K562 (cell line): ENCODE results near the gene FAM83D. TPM values are rescaled to one million over a fixed set of nuclear protein-coding genes. Genes with fewer than 3 reads are reported as not detected.

Source experiments
- CBX8 ChIP-seq: fragments of 200-600 bp; sonication (generic); IDR thresholded peaks from 2 replicates; pipeline ENCODE4 v1.6.1; 2012; ENCODE audit warnings: borderline replicate concordance, mixed run types, low read depth, mild to moderate bottlenecking, moderate library complexity, mixed read lengths, low read length, control low read depth, inconsistent platforms; ENCODE audit not compliant: poor library complexity, severe bottlenecking; ENCODE audit errors: extremely low read depth
- COPS2 ChIP-seq: fragments of 450-650 bp; conservative IDR thresholded peaks from 2 replicates; pipeline ENCODE4 v1.6.1; 2016; ENCODE audit warnings: mild to moderate bottlenecking, moderate library complexity
- ELF2 ChIP-seq: fragments of 250-450 bp; sonication (Bioruptor Pico); IDR thresholded peaks from 2 replicates; pipeline ENCODE4 v1.5.0; 2021; ENCODE audit warnings: mild to moderate bottlenecking
- EWSR1 ChIP-seq: fragments of 450-650 bp; IDR thresholded peaks from 2 replicates; pipeline ENCODE4 v1.6.1; 2018; ENCODE audit warnings: borderline replicate concordance, mild to moderate bottlenecking, low read depth, moderate library complexity; ENCODE audit not compliant: partially characterized antibody
- FOSL1 ChIP-seq: fragments of 200-800 bp; sonication (Bioruptor generic); conservative IDR thresholded peaks from 2 replicates; pipeline ENCODE4 v1.6.1; 2016; ENCODE audit warnings: missing genetic modification characterization, missing compliant biosample characterization
- HMGN3 ChIP-seq: IDR thresholded peaks from 2 replicates; pipeline ENCODE4 v1.6.1; 2011; ENCODE audit warnings: borderline replicate concordance, low read depth, mild to moderate bottlenecking, mixed read lengths, low read length; ENCODE audit not compliant: insufficient read length; ENCODE audit errors: extremely low read depth
- KDM1A ChIP-seq, 2 experiments: fragments of 450-650 bp; IDR thresholded peaks; 2 replicates each; pipeline ENCODE4 v1.6.1; 2016; ENCODE audit warnings: mild to moderate bottlenecking in 2 of 2
- KDM5B ChIP-seq: fragments of 200-600 bp; sonication (generic); IDR thresholded peaks from 2 replicates; pipeline ENCODE4 v1.6.1; 2012; ENCODE audit warnings: low read depth, mild to moderate bottlenecking, moderate library complexity, low read length, control low read depth, inconsistent platforms; ENCODE audit not compliant: insufficient replicate concordance
- KLF16 ChIP-seq: IDR thresholded peaks from 2 replicates; pipeline ENCODE4 v1.6.1; 2016; ENCODE audit warnings: antibody characterized with exemption
- KLF6 ChIP-seq: fragments of 250-450 bp; sonication (Bioruptor Pico); IDR thresholded peaks from 2 replicates; pipeline ENCODE4 v1.4.0; 2020; ENCODE audit warnings: mild to moderate bottlenecking, moderate library complexity, borderline replicate concordance
- MAZ ChIP-seq, 2 experiments: fragments of 450-650 bp in 1 of 2; sonication (generic) in 1 of 2; formaldehyde crosslinking; IDR thresholded peaks in 1 of 2; conservative IDR thresholded peaks in 1 of 2; 2 replicates each; pipeline versions ENCODE4 v1.4.0 to v1.5.0; 2020; ENCODE audit warnings: mild to moderate bottlenecking in 1 of 2, missing genetic modification reagents in 1 of 2
- MCM3 ChIP-seq: fragments of 450-650 bp; IDR thresholded peaks from 2 replicates; pipeline ENCODE4 v1.6.1; 2016
- MCM5 ChIP-seq: fragments of 450-650 bp; IDR thresholded peaks from 2 replicates; pipeline ENCODE4 v1.6.1; 2016; ENCODE audit warnings: low read depth
- MEF2A ChIP-seq: IDR thresholded peaks from 2 replicates; pipeline ENCODE4 v1.6.1; 2011; ENCODE audit warnings: low read depth, mild to moderate bottlenecking, low read length, moderate library complexity; ENCODE audit not compliant: control insufficient read depth
- MEF2D ChIP-seq: conservative IDR thresholded peaks from 2 replicates; pipeline ENCODE4 v1.6.1; 2016; ENCODE audit warnings: low read depth, missing genetic modification characterization, missing compliant biosample characterization
- NCOA6 ChIP-seq: fragments of 450-650 bp; IDR thresholded peaks from 2 replicates; pipeline ENCODE4 v1.6.1; 2017; ENCODE audit warnings: mild to moderate bottlenecking
- SMARCC2 ChIP-seq: fragments of 450-650 bp; IDR thresholded peaks from 2 replicates; pipeline ENCODE4 v1.6.1; 2017; ENCODE audit warnings: antibody characterized with exemption, moderate library complexity, mild to moderate bottlenecking, low read depth
- SRF ChIP-seq, 2 experiments: fragments of 250-450, 450-650 bp in 1 of 2; sonication (Bioruptor Pico) in 1 of 2; sonication (generic) in 1 of 2; formaldehyde crosslinking; IDR thresholded peaks; 2 replicates each; pipeline versions ENCODE4 v1.5.0 to v1.5.1; 2020 to 2022; ENCODE audit warnings: mild to moderate bottlenecking in 1 of 2, missing genetic modification reagents in 1 of 2
- ZBTB8A ChIP-seq: fragments of 450-650 bp; IDR thresholded peaks from 2 replicates; pipeline ENCODE4 v1.6.1; 2018; ENCODE audit warnings: mild to moderate bottlenecking, moderate library complexity; ENCODE audit not compliant: partially characterized antibody
- ZNF224 ChIP-seq: sonication (generic); formaldehyde crosslinking; IDR thresholded peaks from 2 replicates; pipeline ENCODE4 v1.8.0; 2022; ENCODE audit warnings: mild to moderate bottlenecking, missing genetic modification reagents
- polyA plus RNA-seq, 8 experiments: library from polyadenylated mRNA; depleted of rRNA in 4 of 8; stranded (reverse) in 5 of 8; unstranded in 3 of 8; fragments of >200 nt; fragmentation: Nextera tagmentation in 2 of 8; fragmentation: Illumina TruSeq in 1 of 8; extraction: Ambion mirVana in 2 of 8; extraction: Trizol in 1 of 8; gene quantifications; 2 replicates each; pipeline versions ENCODE4 v1.2.1 to v1.2.3, GENCODE V29; 2011 to 2014; ENCODE audit warnings: inconsistent platforms in 1 of 8, missing spikeins in 1 of 8
- total RNA-seq, 7 experiments: library from RNA; depleted of rRNA in 6 of 7; stranded (reverse); fragments of >200 nt in 6 of 7; fragmentation: Illumina TruSeq in 2 of 7; extraction: Trizol in 2 of 7; gene quantifications; 2 replicates each; pipeline versions ENCODE4 v1.2.1 to v1.2.3, GENCODE V29; 2011 to 2021; ENCODE audit warnings: low replicate concordance in 1 of 7
- TF ChIP-seq, protein P1 (sequence below), 2 experiments: fragments of 450-650 bp; IDR thresholded peaks; 2 replicates each; pipeline ENCODE4 v1.6.1; 2018; ENCODE audit warnings: mild to moderate bottlenecking in 2 of 2, low read depth in 1 of 2; ENCODE audit not compliant: partially characterized antibody in 2 of 2
- TF ChIP-seq, protein P2 (sequence below): fragments of 450-650 bp; formaldehyde crosslinking; IDR thresholded peaks from 2 replicates; pipeline ENCODE4 v1.4.0; 2022; ENCODE audit warnings: missing genetic modification characterization
- TF ChIP-seq, protein P3 (sequence below): fragments of 450-650 bp; formaldehyde crosslinking; IDR thresholded peaks from 2 replicates; pipeline ENCODE4 v1.4.0; 2022; ENCODE audit warnings: mild to moderate bottlenecking, moderate library complexity

Gene FAM83D
- total and polyA plus RNA-seq, 9 of the 15 experiments (the other 6 are each of a cell fraction or from before 2014, with no cell fraction given), result 8.2 to 66.1 (median 43.5) TPM

DNA sequence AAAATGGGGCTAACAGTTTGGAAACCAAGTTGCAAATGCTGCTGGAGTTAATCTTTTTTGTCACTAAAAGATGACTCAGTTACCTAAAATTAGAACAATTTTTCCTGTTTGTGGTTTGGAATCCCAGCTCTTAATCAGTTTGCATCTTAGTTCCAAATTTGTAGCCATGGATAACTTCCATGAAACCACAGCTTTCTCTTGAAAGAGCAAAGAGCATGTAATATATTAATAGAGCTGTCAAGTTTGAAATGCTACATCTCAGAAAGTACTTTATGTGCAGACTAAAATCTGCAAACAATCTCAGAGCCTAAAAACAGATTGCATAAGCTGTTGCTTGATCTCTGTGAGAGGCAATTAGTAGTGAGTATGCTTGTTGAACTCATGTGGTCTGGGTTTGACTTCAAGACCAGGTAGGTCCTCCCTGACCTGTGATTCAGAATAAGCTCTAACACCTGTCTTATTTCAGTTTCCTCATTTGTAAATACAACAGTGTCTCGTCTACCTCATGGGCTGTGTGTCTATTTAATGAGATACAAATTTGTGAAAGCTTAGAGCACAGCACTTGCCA, 59.5 kb downstream of the FAM83D start (continued):
- TF ChIP-seq, protein P1, sequence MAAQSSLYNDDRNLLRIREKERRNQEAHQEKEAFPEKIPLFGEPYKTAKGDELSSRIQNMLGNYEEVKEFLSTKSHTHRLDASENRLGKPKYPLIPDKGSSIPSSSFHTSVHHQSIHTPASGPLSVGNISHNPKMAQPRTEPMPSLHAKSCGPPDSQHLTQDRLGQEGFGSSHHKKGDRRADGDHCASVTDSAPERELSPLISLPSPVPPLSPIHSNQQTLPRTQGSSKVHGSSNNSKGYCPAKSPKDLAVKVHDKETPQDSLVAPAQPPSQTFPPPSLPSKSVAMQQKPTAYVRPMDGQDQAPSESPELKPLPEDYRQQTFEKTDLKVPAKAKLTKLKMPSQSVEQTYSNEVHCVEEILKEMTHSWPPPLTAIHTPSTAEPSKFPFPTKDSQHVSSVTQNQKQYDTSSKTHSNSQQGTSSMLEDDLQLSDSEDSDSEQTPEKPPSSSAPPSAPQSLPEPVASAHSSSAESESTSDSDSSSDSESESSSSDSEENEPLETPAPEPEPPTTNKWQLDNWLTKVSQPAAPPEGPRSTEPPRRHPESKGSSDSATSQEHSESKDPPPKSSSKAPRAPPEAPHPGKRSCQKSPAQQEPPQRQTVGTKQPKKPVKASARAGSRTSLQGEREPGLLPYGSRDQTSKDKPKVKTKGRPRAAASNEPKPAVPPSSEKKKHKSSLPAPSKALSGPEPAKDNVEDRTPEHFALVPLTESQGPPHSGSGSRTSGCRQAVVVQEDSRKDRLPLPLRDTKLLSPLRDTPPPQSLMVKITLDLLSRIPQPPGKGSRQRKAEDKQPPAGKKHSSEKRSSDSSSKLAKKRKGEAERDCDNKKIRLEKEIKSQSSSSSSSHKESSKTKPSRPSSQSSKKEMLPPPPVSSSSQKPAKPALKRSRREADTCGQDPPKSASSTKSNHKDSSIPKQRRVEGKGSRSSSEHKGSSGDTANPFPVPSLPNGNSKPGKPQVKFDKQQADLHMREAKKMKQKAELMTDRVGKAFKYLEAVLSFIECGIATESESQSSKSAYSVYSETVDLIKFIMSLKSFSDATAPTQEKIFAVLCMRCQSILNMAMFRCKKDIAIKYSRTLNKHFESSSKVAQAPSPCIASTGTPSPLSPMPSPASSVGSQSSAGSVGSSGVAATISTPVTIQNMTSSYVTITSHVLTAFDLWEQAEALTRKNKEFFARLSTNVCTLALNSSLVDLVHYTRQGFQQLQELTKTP (IDR thresholded peaks at IDR 0.05; ENCODE audit: low read depth in 1 of 2, partially characterized antibody in 2 of 2), result no peak
- TF ChIP-seq KDM1A (IDR thresholded peaks at IDR 0.05) (peak; percentile 92 to 94), MEF2D (tag) (peak; percentile 96), MCM3 (no peak), SMARCC2 (no peak), ZBTB8A (no peak), COPS2 (no peak), KLF16 (no peak), MAZ (CRISPR knock-in tag; conservative IDR thresholded peaks at IDR 0.05 in 1 of 2, IDR thresholded peaks at IDR 0.05 in 1 of 2) (no peak), FOSL1 (tag) (peak; percentile 54), HMGN3 (no peak), ZNF224 (CRISPR knock-in tag) (no peak), NCOA6 (no peak), ELF2 (CRISPR knock-in tag) (no peak), SRF (CRISPR knock-in tag; IDR thresholded peaks at IDR 0.05) (no peak), KDM5B (no peak), MEF2A (0 out of 2 replicates have a peak, but pooled peaks have one; percentile 72), CBX8 (no peak), KLF6 (CRISPR knock-in tag) (no peak), MCM5 (no peak), EWSR1 (no peak)
- TF ChIP-seq, protein P2, sequence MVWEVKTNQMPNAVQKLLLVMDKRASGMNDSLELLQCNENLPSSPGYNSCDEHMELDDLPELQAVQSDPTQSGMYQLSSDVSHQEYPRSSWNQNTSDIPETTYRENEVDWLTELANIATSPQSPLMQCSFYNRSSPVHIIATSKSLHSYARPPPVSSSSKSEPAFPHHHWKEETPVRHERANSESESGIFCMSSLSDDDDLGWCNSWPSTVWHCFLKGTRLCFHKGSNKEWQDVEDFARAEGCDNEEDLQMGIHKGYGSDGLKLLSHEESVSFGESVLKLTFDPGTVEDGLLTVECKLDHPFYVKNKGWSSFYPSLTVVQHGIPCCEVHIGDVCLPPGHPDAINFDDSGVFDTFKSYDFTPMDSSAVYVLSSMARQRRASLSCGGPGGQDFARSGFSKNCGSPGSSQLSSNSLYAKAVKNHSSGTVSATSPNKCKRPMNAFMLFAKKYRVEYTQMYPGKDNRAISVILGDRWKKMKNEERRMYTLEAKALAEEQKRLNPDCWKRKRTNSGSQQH (CRISPR knock-in tag), result no peak
- TF ChIP-seq, protein P3, sequence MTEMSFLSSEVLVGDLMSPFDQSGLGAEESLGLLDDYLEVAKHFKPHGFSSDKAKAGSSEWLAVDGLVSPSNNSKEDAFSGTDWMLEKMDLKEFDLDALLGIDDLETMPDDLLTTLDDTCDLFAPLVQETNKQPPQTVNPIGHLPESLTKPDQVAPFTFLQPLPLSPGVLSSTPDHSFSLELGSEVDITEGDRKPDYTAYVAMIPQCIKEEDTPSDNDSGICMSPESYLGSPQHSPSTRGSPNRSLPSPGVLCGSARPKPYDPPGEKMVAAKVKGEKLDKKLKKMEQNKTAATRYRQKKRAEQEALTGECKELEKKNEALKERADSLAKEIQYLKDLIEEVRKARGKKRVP (CRISPR knock-in tag), result no peak
